Rectal smooth muscle tissue (tissue), 1 donor: Measurements from ENCODE around the gene RFT1.

Experiments used
- H3K27ac ChIP-seq: one replicate; pipeline ENCODE4 v1.7.0; 2013; ENCODE audit warnings: low read depth, low read length, inconsistent platforms
- H3K27me3 ChIP-seq: one replicate; pipeline ENCODE4 v1.7.0; 2013; ENCODE audit warnings: low read length; ENCODE audit not compliant: control insufficient read depth, insufficient read depth
- H3K36me3 ChIP-seq: one replicate; pipeline ENCODE4 v1.7.0; 2013; ENCODE audit warnings: low read length; ENCODE audit not compliant: control insufficient read depth, insufficient read depth
- H3K4me1 ChIP-seq: one replicate; pipeline ENCODE4 v1.7.0; 2013; ENCODE audit warnings: low read length; ENCODE audit not compliant: control insufficient read depth, insufficient read depth
- H3K4me3 ChIP-seq: one replicate; pipeline ENCODE4 v1.7.0; 2013; ENCODE audit warnings: low read length
- H3K9ac ChIP-seq: one replicate; pipeline ENCODE4 v1.7.0; 2013; ENCODE audit warnings: low read length

The RFT1 gene

GRCh38 chr3:53160660-53161449 lies 30.6 kb upstream of the RFT1 start, which contains the start of gene PRKCD:
PRKCD (plus strand) TSS chr3:53161209; CDS start chr3:53178423, 17,214 bp downstream.
- H3K27ac ChIP-seq = peak within 1 kb of the TSS; percentile 69
- no peaks in the 10 kb centered on the region for H3K4me1 ChIP-seq
- H3K4me3 ChIP-seq = peak within 1 kb of the TSS; percentile 84
- peak within 1 kb of the TSS; percentile 66 for H3K9ac ChIP-seq
- H3K27me3 ChIP-seq = peaks cover 8% of the 10 kb centered on the region
- H3K36me3 ChIP-seq = no peaks in the 10 kb centered on the region

DNA sequence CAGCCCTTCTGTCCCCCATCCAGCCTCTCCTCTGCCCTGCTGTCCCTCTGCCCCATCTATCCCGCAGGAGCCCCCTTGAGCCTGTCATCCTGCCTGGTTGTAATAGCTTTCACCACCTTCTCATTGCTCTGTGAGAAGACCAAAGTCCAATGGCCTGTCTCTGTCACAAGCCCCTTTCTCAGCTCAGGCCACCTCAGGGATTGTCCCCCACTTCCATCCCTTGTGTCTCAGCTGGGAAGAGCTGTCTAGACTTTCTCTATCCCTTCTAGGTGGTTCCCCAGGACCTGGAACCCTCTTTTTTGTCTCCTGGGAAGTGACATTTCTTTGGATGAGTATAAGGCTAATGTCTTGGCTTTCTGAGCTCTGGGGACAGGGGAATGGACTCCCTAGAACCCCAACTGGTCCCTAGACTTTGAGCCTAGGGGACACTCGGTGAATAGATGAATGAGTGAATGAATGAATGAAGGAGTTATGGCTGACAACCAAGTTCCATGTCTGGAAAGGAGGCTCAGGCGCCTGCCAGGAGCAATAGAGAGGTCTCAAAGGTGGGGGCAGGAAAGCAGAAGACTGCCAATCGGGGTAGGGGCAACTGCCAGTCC lies 29.9 kb upstream of the RFT1 start:
- Histone ChIP-seq H3K4me1 (no peaks in the 10 kb centered on the region), H3K36me3 (no peaks in the 10 kb centered on the region), H3K9ac (peak overlapping the region; percentile 35), H3K27me3 (peaks cover 8% of the 10 kb centered on the region), H3K27ac (no peak overlapping the region), H3K4me3 (peak overlapping the region; percentile 84)

- H3K9ac ChIP-seq = no peak overlapping the region
- H3K27ac ChIP-seq = no peak overlapping the region
- peaks cover 8% of the 10 kb centered on the region for H3K27me3 ChIP-seq
- no peaks in the 10 kb centered on the region for H3K36me3 ChIP-seq
- H3K4me1 ChIP-seq = no peaks in the 10 kb centered on the region
- peak overlapping the region; percentile 84 for H3K4me3 ChIP-seq
Observed at GRCh38 chr3:53159156-53160060, 29.2 kb upstream of the RFT1 start.

DNA sequence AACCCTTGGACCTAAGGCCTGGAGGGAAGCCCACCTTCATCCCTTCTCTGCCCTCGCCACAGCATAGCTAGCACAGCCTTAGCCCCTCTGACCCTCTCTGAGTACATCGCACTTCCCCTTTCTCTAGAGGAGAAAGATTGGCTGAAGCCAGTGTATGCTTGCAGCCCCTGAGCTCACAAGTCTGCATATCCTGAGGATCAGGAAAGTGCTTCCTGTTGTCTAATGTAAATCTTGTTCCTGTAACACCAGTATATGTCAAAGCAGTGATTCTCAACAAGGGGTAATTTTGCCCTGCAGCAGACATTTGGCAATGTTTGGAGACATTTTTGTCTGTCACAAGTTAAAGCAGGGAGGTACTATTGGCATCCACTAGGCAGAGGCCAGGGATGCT lies 28.5 kb upstream of the RFT1 start:
- Histone ChIP-seq H3K9ac (no peak overlapping the region), H3K27me3 (peaks cover 8% of the 10 kb centered on the region), H3K4me3 (no peak overlapping the region), H3K27ac (no peak overlapping the region), H3K4me1 (no peaks in the 10 kb centered on the region), H3K36me3 (no peaks in the 10 kb centered on the region)

DNA sequence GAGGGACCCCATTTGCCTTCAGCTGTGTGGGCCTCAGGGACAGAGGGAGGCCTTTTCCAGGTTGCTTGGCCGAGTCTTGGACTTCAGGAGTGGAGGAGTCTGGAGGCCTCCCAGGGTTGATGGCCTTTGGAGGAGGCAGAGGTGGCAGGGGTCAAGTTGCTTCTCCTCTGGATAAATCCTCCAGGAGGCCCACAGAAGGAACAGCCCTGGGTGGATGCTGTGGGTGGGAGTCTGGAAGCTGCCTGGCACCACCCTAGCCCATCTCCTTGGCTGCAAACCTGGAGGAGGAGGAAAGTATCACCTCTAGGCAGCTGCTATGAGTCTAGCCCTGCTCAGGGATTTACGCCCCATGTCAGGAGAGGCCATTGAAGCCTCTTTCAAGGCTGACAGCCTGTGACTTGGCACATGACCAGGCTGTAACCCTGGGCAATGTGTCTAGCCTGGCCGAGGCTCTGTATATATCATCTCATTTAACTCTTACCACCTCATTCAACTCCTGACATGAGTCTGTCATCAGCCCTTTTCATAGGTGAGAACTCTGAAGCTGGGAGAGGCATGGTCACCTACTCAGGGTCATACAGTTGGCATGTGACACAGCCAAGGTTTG lies 27.8 kb upstream of the RFT1 start:
- no peaks in the 10 kb centered on the region for H3K36me3 ChIP-seq
- H3K27me3 ChIP-seq = peaks cover 8% of the 10 kb centered on the region
- H3K4me1 ChIP-seq = no peaks in the 10 kb centered on the region
- no peak overlapping the region for H3K9ac ChIP-seq
- no peak overlapping the region for H3K27ac ChIP-seq
- H3K4me3 ChIP-seq = no peak overlapping the region

GRCh38 chr3:53156368-53156834 lies 26.2 kb upstream of the RFT1 start:
- no peaks in the 10 kb centered on the region for H3K4me1 ChIP-seq
- H3K4me3 ChIP-seq = peak overlapping the region; percentile 31
- H3K27me3 ChIP-seq = peaks cover 8% of the 10 kb centered on the region
- no peak overlapping the region for H3K9ac ChIP-seq
- H3K27ac ChIP-seq = no peak overlapping the region
- H3K36me3 ChIP-seq = no peaks in the 10 kb centered on the region

- no peak overlapping the region for H3K9ac ChIP-seq
- H3K27ac ChIP-seq = no peak overlapping the region
- H3K4me3 ChIP-seq = no peak overlapping the region
- no peaks in the 10 kb centered on the region for H3K36me3 ChIP-seq
- H3K27me3 ChIP-seq = peaks cover 8% of the 10 kb centered on the region
- no peaks in the 10 kb centered on the region for H3K4me1 ChIP-seq
Observed at GRCh38 chr3:53155760-53156159, 25.5 kb upstream of the RFT1 start.

- H3K4me3 ChIP-seq = no peak overlapping the region
- H3K27me3 ChIP-seq = peaks cover 8% of the 10 kb centered on the region
- no peak overlapping the region for H3K9ac ChIP-seq
- no peak overlapping the region for H3K27ac ChIP-seq
- no peaks in the 10 kb centered on the region for H3K4me1 ChIP-seq
- H3K36me3 ChIP-seq = no peaks in the 10 kb centered on the region
Observed at GRCh38 chr3:53154881-53155285, 24.6 kb upstream of the RFT1 start.

DNA sequence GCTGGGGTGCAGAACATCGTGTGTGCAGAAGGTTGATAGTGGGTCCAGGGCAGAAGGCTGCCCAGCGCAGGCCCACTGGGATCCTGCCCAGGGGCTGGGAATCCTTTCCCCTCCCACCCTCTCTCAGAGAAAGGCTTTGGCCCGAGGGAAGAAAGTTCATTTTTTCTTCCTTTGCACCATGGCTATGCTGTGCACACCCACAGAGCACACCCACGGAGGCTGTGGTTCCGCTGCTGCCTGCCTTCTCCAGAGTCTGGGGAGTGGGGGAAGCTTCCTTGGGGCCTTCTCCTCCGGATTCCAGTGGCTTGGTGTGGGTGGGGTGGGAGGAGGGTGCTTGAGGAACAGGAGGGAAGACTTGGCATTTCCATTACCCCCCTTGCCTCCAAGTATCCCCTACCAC lies 23.7 kb upstream of the RFT1 start:
- H3K9ac ChIP-seq = no peak overlapping the region
- no peaks in the 10 kb centered on the region for H3K4me1 ChIP-seq
- peaks cover 8% of the 10 kb centered on the region for H3K27me3 ChIP-seq
- H3K27ac ChIP-seq = no peak overlapping the region
- no peaks in the 10 kb centered on the region for H3K36me3 ChIP-seq
- no peak overlapping the region for H3K4me3 ChIP-seq

DNA sequence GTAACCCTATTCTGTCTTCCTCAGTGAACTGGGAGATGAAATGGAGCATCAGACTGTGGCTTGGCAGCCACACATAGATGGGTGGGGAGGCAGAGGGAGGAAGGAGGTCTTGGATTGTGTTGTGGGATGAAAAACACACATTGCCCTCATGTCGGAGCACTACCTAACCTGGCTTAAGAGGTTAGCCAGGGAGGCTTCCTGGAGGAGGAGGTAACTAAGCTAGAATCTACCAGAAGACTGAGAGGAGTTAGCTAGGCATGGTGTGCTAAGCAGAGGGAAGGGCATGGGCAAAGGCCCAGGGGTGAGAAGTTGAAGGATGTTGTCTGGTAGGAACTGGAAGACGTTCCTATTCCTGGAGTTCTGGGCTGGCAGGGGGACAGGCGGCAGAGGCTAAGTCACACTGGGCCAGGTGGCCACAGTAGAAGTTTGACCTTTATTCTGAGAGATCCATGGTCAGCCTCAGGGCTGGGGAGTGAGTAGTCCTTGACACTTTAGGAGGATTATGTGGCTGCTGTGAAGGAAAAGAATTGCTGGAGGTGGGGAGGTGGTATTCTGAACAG lies 23.1 kb upstream of the RFT1 start:
- Histone ChIP-seq H3K4me3 (no peak overlapping the region), H3K36me3 (no peaks in the 10 kb centered on the region), H3K9ac (no peak overlapping the region), H3K27me3 (peaks cover 8% of the 10 kb centered on the region), H3K27ac (no peak overlapping the region), H3K4me1 (no peaks in the 10 kb centered on the region)

GRCh38 chr3:53151870-53152660 lies 21.8 kb upstream of the RFT1 start:
- no peak overlapping the region for H3K9ac ChIP-seq
- H3K4me1 ChIP-seq = no peaks in the 10 kb centered on the region
- no peaks in the 10 kb centered on the region for H3K36me3 ChIP-seq
- no peak overlapping the region for H3K4me3 ChIP-seq
- H3K27ac ChIP-seq = no peak overlapping the region
- peaks cover 5% of the 10 kb centered on the region for H3K27me3 ChIP-seq
